Effector CD8-positive, alpha-beta T cell (primary cell): ENCODE measurements around the gene KCNG2.
"Not testable (repeated sequence)": the region's sequence is repeated elsewhere in the genome, so short reads cannot be mapped to it uniquely, and the experiment has no call there.

Experiments
- DNase-seq: peaks from one replicate; lab custom pipeline; 2025; lab: John Stamatoyannopoulos, UW

The KCNG2 gene

GRCh38 chr18:79870301-79871025, 72.7 kb downstream of the KCNG2 start:
- DNase-seq, result no peak

DNA sequence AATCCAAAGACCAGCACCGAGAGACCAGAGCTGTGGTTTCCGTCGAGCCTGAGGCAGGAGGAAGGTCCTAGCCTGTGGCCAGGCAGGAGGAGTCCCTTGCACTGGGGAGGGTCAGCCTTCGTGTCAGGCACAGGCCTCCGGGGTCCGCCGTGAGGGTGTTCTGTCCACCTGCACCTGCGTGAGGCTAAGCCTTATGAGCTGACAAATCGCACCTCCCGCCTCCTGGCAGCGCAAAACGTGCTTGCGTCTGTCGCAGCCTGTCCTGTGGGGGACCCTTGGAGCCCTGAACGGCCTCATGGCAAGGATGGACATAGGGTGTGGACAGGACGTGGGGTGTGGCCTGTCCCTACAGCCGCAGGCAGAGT, 73.3 kb downstream of the KCNG2 start:
- no peak for DNase-seq

GRCh38 chr18:79871481-79872091, 73.8 kb downstream of the KCNG2 start:
- DNase-seq, result no peak

DNA sequence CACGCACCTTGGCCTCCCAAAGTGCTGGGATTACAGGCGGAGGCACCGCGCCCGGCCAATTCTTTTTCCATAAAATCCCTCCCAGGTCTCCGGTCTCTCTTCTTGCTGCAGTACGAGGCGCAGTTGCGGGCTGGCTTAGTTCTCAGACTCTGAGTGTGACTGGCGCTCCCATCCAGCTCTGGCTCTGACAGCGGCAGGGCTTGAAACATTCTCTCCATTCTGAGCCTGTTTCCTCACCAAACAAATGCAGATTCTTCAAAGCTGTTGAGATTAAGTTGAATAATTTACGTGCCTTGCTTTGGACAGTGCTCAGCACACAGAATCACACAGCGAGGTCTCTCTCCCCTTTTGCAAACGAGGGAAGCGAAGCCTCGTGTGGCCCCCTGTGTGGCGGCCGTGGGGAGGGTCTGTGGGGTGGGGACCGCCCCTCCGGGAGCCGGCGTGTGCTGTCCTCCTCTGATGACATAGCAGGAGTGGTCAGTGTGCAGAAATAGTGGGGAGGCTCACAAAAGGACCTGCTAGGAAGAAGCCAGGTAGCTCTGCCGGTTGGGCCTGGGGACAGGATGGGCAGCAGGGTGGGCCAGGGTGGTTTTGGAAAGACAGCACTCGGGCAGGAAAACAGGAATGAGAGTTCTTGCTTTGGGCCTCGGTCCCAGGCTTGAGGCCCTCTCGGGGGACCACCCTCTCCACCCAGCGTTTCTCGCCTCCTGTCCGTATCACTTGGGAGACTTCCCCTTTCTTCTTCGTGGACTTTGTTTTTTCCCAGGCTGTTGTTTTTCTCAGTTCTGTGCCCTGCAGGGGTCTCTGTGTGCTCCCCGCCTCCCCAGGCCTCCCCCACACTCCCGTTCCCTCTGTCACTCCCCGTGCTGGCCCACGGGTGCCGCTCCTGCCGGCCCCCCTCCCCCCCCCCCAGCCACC, 75.0 kb downstream of the KCNG2 start:
- DNase-seq, result no peak

GRCh38 chr18:79873449-79874110, 75.8 kb downstream of the KCNG2 start:
- DNase-seq, result no peak

GRCh38 chr18:79874553-79875530, 77.1 kb downstream of the KCNG2 start:
- DNase-seq, result no peak

- no peak for DNase-seq
These were observed 77.8 kb downstream of the KCNG2 start for GRCh38 chr18:79875531-79875919.

GRCh38 chr18:79875931-79876461, 78.3 kb downstream of the KCNG2 start:
- DNase-seq, result no peak

DNA sequence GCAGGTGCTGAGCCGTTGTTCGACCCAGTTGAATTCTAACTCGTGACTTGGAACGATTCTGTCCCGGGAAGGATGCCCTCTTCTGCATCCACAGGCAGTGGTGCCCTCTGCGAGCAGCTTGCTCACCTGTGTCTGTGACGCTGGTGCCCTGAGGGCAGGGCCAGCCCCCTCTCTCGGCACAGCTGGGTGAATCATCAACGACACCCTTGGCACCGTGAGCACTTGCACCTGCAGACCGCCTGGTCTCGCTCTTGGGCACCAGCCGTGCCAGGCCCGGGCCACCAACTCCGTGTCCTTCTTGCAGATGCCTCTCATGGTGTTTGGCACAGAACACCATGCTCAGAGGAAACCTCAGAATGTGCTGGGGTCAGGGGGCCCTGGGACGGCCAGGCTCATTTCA, 78.8 kb downstream of the KCNG2 start:
- DNase-seq, result no peak

- DNase-seq, result no peak
These were observed 79.7 kb downstream of the KCNG2 start for GRCh38 chr18:79877163-79878091.

DNA sequence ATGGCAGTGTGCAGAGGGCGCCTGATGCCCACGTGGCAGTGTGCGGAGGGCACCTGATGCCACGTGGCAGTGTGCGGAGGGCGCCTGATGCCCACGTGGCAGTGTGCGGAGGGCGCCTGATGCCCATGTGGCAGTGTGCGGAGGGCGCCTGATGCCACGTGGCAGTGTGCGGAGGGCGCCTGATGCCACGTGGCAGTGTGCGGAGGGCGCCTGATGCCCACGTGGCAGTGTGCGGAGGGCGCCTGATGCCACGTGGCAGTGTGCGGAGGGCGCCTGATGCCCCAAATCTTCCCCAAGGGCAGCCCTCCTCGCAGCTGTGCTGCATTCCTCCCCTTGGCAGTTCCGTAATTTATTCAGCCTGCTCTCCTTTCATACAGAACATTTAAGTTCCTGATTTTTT, 80.5 kb downstream of the KCNG2 start:
- not testable (repeated sequence) for DNase-seq

DNA sequence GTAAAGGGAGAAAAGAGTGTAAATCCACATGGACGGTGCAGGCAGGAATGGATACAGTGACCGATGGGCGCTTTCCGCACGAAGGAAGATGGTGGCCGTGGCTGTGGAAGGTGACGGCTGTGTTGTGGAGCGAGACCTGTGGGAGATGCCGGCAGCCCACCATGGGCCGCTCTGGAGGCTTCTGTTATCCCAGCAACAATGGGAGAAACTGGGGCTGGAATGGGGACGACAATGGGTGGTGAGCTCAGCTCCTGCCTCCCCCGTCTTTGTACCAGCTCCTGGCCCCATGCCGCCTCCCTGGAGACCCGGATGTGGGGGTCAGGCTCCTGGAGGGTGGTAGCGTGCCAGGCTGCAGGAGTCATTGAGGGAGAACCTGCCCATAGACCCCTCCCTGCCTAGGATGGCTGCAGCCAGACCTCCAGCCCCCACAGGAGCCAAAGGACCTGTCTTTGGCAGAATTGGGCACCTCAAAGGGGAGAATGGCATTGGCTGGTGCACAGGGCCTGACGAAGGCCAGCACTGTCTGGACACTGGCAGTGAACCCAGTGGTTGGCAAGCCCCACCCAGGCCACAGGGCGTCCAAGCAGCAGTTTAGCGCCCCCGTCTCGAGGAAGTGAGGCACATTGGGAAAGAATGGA, 81.1 kb downstream of the KCNG2 start:
- no peak for DNase-seq

GRCh38 chr18:79879566-79879965, 81.8 kb downstream of the KCNG2 start:
- no peak for DNase-seq

- no peak for DNase-seq
These were observed 84.0 kb downstream of the KCNG2 start for GRCh38 chr18:79881695-79882094.

- no peak for DNase-seq
These were observed 84.9 kb downstream of the KCNG2 start for GRCh38 chr18:79882522-79883241.

- no peak for DNase-seq
These were observed 85.9 kb downstream of the KCNG2 start for GRCh38 chr18:79883461-79884293.

DNA sequence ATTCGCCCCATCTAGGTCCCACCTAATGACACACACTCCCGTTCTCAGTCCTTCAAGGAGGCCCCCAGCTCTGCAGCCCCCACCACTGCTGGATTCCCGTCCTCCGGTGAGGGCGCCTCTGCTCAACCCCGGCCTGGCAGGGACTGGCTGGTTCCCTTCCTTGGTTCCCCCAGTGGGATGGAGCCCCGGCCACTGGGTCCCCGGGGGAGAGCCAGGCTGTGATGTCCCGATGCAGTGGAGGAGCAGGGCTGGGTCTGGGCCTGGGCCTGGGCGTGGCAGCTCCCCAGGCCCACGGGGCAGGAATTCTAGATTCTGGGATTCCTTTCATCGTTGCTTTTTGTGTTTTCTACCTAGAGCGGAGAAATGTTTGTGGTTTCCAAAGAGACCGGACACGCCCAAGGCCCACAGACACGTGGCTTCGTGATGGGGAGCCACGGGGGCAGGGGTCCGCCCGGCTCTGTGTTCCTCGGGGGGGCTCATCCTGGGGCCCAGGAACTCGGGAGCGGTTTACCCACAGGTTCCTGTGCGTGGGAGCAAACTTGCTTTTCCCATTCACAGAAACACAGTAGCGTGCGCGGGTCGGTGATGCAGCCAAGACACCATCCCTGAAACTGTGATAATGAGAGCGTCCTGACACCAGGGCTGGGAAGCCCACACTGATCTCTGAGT, 86.7 kb downstream of the KCNG2 start:
- no peak for DNase-seq
